ENCODE data around the gene WWOX. TPM values are rescaled to one million over a fixed set of nuclear protein-coding genes. Genes with fewer than 3 reads are reported as not detected.

WWOX gene
- total and polyA plus RNA-seq, 2 of the 4 experiments (the other 2 are of a cell fraction) = 2.7 to 5.4 TPM

DNA sequence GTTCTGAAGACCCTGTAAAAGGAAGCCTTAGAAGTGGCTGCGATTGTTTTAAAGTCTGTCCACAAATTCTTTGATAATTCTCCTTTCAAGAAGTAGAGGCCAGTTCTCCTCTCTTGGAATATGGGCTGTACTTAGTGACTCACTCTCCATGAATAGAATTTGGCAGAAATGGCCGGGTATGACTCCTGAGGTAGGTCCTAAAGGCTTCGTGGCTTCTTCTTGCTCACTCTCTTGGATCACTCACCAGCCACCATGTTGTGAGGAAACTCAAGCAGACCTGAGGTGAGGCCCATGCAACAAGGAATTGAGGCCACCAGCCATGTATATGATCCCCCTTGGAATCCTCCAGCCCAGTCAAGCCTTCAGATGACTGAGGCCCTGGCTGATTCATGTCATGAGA, 75.8 kb downstream of the WWOX start:
- no peak overlapping the region for H2BK20ac ChIP-seq (ENCODE audit: low read depth, low read length)
- H3K9me1 ChIP-seq (ENCODE audit: insufficient read depth, low read length) = no peaks in the 10 kb centered on the region
- H4K8ac ChIP-seq (ENCODE audit: low read depth in 2 of 2, low read length in 2 of 2) = no peak overlapping the region
- peaks cover 2% of the 10 kb centered on the region; the same call in 1 of the 2 replicates for H3K4me1 ChIP-seq (ENCODE audit: control insufficient read depth, insufficient read depth, low read length)
- no peak for ATAC-seq (ENCODE audit: low read depth)
- H2BK5ac ChIP-seq (ENCODE audit: low read depth, low read length, poor library complexity, severe bottlenecking) = no peak overlapping the region
- H2BK120ac ChIP-seq (ENCODE audit: low read depth, low read length) = no peak overlapping the region
- no peak overlapping the region for H3K4me2 ChIP-seq (ENCODE audit: low read depth, low read length)
- no peak overlapping the region for H3K23ac ChIP-seq (ENCODE audit: low read depth, low read length)
- BruUV-seq (replicated peaks) = no TSS peak
- no peak overlapping the region for H4K5ac ChIP-seq (ENCODE audit: low read depth, low read length)
- H3K9me3 ChIP-seq (ENCODE audit: control insufficient read depth, insufficient read depth, low read length) = peaks cover 4% of the 10 kb centered on the region; the same call in 1 of the 2 replicates
- no peak overlapping the region for H3K27ac ChIP-seq (ENCODE audit: insufficient read depth, low read length)
- no peak overlapping the region for H3K18ac ChIP-seq (ENCODE audit: low read depth, low read length)
- in situ Hi-C loops (cut with MboI; ENCODE audit: low sequenced_read_pairs) (no loop called here), dilution Hi-C loops (cut with HindIII; ENCODE audit: low sequenced_read_pairs, unreplicated experiment) (no loop called here), intact Hi-C loops (cut with micrococcal nuclease) (no loop called here)
- no peaks in the 10 kb centered on the region for H3K79me1 ChIP-seq (ENCODE audit: low read depth in 1 of 2, low read length in 2 of 2)
- H4K91ac ChIP-seq (ENCODE audit: insufficient read depth, low read depth, low read length) = no peak overlapping the region
- no peaks in the 10 kb centered on the region for H3K27me3 ChIP-seq (ENCODE audit: control insufficient read depth, insufficient read depth, low read length)
- H2AFZ ChIP-seq (replicated peaks; ENCODE audit: low read length, poor library complexity) = no peak overlapping the region
- no peak overlapping the region for H2BK15ac ChIP-seq (ENCODE audit: low read depth, low read length)
- no peak overlapping the region for H2AK5ac ChIP-seq (ENCODE audit: low read depth, low read length)
- no CpG with 5 or more reads among the region's 3 CpGs for WGBS, 2 experiments (ENCODE audit: extremely low coverage in 2 of 2, insufficient read length in 1 of 2)
- TF ChIP-seq SMC3 (IDR thresholded peaks at IDR 0.05; ENCODE audit: low read depth, low read length) (no peak), RFX5 (IDR thresholded peaks at IDR 0.05; ENCODE audit: low read depth, low read length) (no peak), POLR2A (IDR thresholded peaks at IDR 0.05; ENCODE audit: low read depth, low read length) (no peak), CEBPB (IDR thresholded peaks at IDR 0.05; ENCODE audit: low read depth, low read length) (no peak), MAFK (IDR thresholded peaks at IDR 0.05; ENCODE audit: low read depth, low read length) (no peak), FOS (IDR thresholded peaks at IDR 0.05; ENCODE audit: low read depth, low read length) (no peak), MXI1 (IDR thresholded peaks at IDR 0.05; ENCODE audit: borderline replicate concordance, low read depth, low read length) (no peak), RCOR1 (IDR thresholded peaks at IDR 0.05; ENCODE audit: insufficient replicate concordance, low read length) (no peak), NFE2L2 (IDR thresholded peaks at IDR 0.05; ENCODE audit: low read depth, low read length) (no peak), CHD1 (IDR thresholded peaks at IDR 0.05; ENCODE audit: low read depth, low read length) (no peak), BHLHE40 (IDR thresholded peaks at IDR 0.05; ENCODE audit: low read depth, low read length) (no peak), RAD21 (IDR thresholded peaks at IDR 0.05; ENCODE audit: low read length) (no peak)
- TF ChIP-seq, protein P1, sequence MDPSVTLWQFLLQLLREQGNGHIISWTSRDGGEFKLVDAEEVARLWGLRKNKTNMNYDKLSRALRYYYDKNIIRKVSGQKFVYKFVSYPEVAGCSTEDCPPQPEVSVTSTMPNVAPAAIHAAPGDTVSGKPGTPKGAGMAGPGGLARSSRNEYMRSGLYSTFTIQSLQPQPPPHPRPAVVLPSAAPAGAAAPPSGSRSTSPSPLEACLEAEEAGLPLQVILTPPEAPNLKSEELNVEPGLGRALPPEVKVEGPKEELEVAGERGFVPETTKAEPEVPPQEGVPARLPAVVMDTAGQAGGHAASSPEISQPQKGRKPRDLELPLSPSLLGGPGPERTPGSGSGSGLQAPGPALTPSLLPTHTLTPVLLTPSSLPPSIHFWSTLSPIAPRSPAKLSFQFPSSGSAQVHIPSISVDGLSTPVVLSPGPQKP (IDR thresholded peaks at IDR 0.05; ENCODE audit: borderline replicate concordance, low read depth, low read length) = no peak
- no peak overlapping the region for H2AK9ac ChIP-seq (replicated peaks; ENCODE audit: low read depth, low read length, poor library complexity)
- H3K9ac ChIP-seq (ENCODE audit: low read depth, low read length) = no peak overlapping the region
- H4K20me1 ChIP-seq (ENCODE audit: insufficient read depth, low read length) = no peaks in the 10 kb centered on the region
- H3K56ac ChIP-seq (ENCODE audit: extremely low read depth, insufficient read depth, low read length) = no peak overlapping the region
- ChIA-PET POLR2A (ENCODE audit: unreplicated experiment) (no interaction called here), CTCF (no interaction called here)
- H3K36me3 ChIP-seq (ENCODE audit: control insufficient read depth, insufficient read depth, low read length) = no peaks in the 10 kb centered on the region
- no peak overlapping the region for H3K4me3 ChIP-seq (ENCODE audit: insufficient read depth, low read depth, low read length)
- no peak overlapping the region for H3K4ac ChIP-seq (ENCODE audit: low read depth, low read length)
- DNase-seq = no peak
- no peak overlapping the region for H3K14ac ChIP-seq (replicated peaks; ENCODE audit: low read depth, low read length)
